GM19351 (cell line): ENCODE data around the gene EDA.

ENCODE experiments used
- ATAC-seq: cut with Tn5 transposase; IDR thresholded peaks from one replicate; pipeline ENCODE4 v1.9.1; 2021; ENCODE audit warnings: mild to moderate bottlenecking, moderate library complexity; ENCODE audit not compliant: unreplicated experiment

EDA gene

GRCh38 chrX:70054391-70054790, 438.5 kb downstream of the EDA start:
- no peak for ATAC-seq

GRCh38 chrX:70062076-70062475, 446.2 kb downstream of the EDA start, which contains the start of gene OTUD6A:
OTUD6A (plus strand) TSS chrX:70062457; CDS start chrX:70062525, 68 bp downstream.
- no peak for ATAC-seq

- no peak for ATAC-seq
Observed at GRCh38 chrX:70062961-70063550, 447.1 kb downstream of the EDA start.

- no peak for ATAC-seq
Observed at GRCh38 chrX:70066646-70067045, 450.7 kb downstream of the EDA start.

GRCh38 chrX:70079297-70079696, 463.4 kb downstream of the EDA start:
- ATAC-seq = no peak

GRCh38 chrX:70079870-70080269, 464.0 kb downstream of the EDA start:
- ATAC-seq = no peak

- ATAC-seq = no peak
Observed at GRCh38 chrX:70082723-70083122, 466.8 kb downstream of the EDA start.

GRCh38 chrX:70084592-70085240, 468.8 kb downstream of the EDA start:
- no peak for ATAC-seq

GRCh38 chrX:70087857-70088630, 472.1 kb downstream of the EDA start:
- ATAC-seq = no peak

GRCh38 chrX:70088751-70089150, 472.8 kb downstream of the EDA start:
- ATAC-seq = no peak
